HepG2 (cell line): ENCODE measurements around the gene NUDT15.

ENCODE experiments used
- MTF1 ChIP-seq: sonication (generic); formaldehyde crosslinking; IDR thresholded peaks from 2 replicates; pipeline ENCODE4 v1.5.0; 2020; ENCODE audit warnings: missing genetic modification reagents
- SRSF9 ChIP-seq: fragments of 200-400 bp; formaldehyde crosslinking; IDR thresholded peaks from 2 replicates; pipeline ENCODE4 v1.6.1; 2018; ENCODE audit warnings: borderline replicate concordance, mild to moderate bottlenecking, low read depth, low read length; ENCODE audit not compliant: insufficient read depth, poor library complexity, severe bottlenecking
- ZNF207 ChIP-seq: fragments of 450-650 bp; IDR thresholded peaks from 2 replicates; pipeline ENCODE4 v1.6.1; 2016; ENCODE audit warnings: antibody characterized with exemption, borderline replicate concordance
- TF ChIP-seq, protein P1 (sequence below): sonication (generic); formaldehyde crosslinking; IDR thresholded peaks from 2 replicates; pipeline ENCODE4 v1.8.0; 2022; ENCODE audit warnings: low read depth, missing genetic modification reagents

DNA sequence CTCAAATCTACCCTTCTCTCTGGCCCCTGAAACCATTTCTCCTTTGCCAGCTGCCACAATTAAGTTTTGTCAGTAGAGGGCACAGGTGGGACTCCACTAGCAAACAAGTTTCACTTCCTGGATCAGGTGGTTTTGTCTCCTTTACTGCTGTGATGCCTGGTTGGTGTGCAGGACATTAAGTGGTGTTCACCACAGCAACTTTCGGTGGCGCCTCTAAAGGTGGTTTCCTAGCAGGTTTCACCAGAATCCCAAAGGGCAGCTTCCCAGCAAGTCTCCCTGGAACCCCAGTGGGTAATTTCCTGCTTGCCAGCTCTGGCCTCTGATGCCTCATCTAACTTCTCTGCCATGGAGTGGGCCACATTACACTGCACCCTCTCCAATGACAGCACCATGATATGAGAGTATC is 40.7 kb downstream of the NUDT15 start:
- TF ChIP-seq, protein P1, sequence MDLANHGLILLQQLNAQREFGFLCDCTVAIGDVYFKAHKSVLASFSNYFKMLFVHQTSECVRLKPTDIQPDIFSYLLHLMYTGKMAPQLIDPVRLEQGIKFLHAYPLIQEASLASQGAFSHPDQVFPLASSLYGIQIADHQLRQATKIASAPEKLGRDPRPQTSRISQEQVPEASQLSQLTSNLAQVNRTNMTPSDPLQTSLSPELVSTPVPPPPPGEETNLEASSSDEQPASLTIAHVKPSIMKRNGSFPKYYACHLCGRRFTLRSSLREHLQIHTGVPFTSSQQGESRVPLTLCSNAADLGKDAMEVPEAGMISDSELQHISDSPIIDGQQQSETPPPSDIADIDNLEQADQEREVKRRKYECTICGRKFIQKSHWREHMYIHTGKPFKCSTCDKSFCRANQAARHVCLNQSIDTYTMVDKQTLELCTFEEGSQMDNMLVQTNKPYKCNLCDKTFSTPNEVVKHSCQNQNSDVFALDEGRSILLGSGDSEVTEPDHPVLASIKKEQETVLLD (CRISPR knock-in tag) = no peak
- TF ChIP-seq SRSF9 (no peak), ZNF207 (no peak), MTF1 (CRISPR knock-in tag) (no peak)
